AG09309 (cell line): ENCODE results near the gene CAPN13.

ENCODE experiments used
- DNase-seq: peaks from one replicate; pipeline ENCODE4 v3.0.0-alpha.2; 2010; ENCODE audit warnings: low read depth
- H3K4me3 ChIP-seq: 2 replicates; pipeline ENCODE4 v1.5.1; 2011; ENCODE audit warnings: mild to moderate bottlenecking, low read depth, low read length, moderate library complexity; ENCODE audit not compliant: control insufficient read depth
- TF ChIP-seq, protein P1 (sequence below): IDR thresholded peaks from 2 replicates; pipeline ENCODE4 v1.5.1; 2011; ENCODE audit warnings: mild to moderate bottlenecking, low read depth, low read length, inconsistent platforms; ENCODE audit not compliant: insufficient read depth, control insufficient read depth; ENCODE audit errors: missing control alignments

The CAPN13 gene

DNA sequence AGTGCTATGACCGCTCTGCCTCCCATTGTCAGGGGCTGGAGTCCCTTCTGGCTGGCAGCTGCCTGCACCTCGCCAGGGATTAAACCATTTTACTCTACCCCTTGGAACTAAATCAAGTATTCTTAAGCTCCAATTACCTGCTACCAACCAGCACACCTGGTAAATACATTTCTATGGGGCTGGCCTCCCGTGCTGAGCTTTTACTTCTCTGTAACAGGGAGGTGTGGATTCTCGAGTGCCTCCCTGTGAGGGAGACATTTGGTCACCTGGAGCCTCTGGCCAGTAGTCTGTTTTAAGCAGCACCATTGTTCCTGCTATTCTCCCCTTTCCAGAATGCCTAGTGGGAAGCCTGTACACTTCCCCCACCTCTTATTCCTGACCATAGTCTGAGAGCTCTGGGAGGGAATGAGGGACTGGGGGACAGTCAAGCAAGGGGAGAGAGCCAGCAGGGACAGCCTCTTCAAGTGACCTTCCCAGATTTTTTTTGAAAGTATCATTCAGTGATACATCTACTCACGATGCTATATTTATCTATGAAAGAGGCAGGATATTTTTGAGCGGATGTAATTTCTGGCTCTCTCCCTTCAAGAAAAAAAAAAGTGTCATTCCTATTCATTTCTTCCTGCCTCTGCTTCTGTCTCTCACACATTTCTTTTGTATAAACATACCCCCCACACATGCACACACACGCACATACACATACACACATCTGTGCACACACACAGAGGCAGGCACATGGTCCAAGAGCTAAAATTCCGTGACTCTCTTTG, 112.8 kb downstream of the CAPN13 start:
- no peak for DNase-seq
- H3K4me3 ChIP-seq = no peak overlapping the region
- TF ChIP-seq, protein P1, sequence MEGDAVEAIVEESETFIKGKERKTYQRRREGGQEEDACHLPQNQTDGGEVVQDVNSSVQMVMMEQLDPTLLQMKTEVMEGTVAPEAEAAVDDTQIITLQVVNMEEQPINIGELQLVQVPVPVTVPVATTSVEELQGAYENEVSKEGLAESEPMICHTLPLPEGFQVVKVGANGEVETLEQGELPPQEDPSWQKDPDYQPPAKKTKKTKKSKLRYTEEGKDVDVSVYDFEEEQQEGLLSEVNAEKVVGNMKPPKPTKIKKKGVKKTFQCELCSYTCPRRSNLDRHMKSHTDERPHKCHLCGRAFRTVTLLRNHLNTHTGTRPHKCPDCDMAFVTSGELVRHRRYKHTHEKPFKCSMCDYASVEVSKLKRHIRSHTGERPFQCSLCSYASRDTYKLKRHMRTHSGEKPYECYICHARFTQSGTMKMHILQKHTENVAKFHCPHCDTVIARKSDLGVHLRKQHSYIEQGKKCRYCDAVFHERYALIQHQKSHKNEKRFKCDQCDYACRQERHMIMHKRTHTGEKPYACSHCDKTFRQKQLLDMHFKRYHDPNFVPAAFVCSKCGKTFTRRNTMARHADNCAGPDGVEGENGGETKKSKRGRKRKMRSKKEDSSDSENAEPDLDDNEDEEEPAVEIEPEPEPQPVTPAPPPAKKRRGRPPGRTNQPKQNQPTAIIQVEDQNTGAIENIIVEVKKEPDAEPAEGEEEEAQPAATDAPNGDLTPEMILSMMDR = no peak

DNA sequence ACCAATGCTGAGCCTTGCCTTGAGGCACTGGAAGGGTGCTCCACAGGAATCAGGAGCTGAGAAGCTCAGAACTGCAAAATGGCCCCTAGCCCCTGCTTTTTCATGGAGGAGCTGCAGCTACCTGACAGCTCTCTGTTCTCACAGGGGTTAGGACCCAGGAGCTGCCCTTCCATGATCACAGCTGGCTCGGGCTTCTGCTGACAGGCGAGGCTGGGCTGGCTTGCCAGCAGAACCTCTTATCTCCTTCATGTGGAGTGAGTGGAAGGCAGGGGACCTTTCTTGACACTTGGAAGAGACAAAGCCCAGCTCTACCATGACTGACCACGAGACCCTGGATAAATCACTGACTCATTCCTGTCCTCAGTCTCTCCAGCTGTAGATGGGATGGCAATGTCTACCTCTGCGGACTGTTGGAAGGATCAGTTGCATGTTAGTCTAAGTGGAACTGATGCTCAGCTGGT, 113.4 kb downstream of the CAPN13 start:
- TF ChIP-seq, protein P1 = no peak
- H3K4me3 ChIP-seq = no peak overlapping the region
- no peak for DNase-seq

DNA sequence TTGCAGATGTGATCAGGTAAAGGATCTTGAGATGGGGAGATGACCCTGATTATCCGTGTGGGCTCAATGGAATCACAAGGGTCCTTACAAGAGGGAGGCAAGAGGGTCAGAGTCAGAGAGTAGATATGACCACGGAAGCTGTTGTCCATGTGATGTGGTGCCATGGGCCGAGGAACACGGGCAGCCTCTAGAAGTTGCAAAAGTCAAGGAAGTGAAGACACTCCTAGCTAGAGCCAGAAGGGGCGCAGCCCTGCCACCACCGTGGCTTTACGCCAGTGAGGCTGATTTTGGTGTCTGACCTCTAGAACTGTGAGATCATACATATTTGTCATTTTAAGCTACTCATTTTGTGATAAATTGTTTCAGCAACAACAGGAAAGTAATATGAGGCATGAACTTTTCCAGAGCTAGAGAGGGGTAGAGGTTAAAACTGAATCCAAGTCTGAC, 114.4 kb downstream of the CAPN13 start:
- DNase-seq = no peak
- TF ChIP-seq, protein P1 = no peak
- H3K4me3 ChIP-seq = no peak overlapping the region

DNA sequence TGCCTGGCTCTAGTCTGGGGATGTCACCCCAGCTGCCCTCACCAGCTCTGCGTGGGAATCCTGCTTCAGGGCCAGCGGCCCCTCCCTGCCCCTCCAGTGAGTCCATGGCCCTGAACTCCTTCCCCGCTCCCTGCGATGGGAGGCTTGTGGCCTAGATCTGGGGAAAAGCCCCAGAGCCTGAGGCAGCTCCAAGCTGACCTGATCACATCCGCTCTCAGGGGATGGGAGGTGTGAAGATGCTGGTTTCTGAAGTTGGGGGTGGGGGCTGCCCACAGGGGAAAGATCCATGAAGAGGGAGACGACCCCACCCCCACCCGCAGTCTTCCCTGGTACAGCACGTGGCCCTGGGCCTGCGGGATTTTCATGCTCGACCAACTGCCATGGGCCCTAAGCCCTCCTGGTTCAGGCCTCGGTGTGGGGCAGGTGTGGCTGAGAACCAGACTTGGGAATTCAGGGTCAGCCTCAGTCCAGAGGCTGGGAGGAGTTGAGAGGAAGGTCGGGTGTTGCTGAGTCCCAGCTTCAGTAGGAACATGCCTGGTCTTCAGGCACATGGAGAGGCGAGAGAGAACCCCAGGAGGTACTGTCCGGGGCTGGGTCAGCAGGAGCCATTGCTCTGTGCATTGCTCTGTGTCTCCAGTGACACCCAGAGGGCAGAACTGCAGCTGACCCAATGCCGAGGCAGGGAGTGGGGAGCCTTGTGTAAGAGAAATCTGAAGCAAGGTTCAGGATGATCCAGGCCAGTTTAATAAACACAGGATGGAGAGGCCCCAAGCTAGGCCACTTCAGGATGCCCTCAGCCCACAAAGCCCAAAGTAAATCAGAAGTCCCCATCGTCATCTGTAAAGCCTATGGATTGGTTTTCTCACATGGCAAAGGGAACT, 115.1 kb downstream of the CAPN13 start:
- TF ChIP-seq, protein P1 = peak; percentile 59
- H3K4me3 ChIP-seq = no peak overlapping the region
- no peak for DNase-seq

DNA sequence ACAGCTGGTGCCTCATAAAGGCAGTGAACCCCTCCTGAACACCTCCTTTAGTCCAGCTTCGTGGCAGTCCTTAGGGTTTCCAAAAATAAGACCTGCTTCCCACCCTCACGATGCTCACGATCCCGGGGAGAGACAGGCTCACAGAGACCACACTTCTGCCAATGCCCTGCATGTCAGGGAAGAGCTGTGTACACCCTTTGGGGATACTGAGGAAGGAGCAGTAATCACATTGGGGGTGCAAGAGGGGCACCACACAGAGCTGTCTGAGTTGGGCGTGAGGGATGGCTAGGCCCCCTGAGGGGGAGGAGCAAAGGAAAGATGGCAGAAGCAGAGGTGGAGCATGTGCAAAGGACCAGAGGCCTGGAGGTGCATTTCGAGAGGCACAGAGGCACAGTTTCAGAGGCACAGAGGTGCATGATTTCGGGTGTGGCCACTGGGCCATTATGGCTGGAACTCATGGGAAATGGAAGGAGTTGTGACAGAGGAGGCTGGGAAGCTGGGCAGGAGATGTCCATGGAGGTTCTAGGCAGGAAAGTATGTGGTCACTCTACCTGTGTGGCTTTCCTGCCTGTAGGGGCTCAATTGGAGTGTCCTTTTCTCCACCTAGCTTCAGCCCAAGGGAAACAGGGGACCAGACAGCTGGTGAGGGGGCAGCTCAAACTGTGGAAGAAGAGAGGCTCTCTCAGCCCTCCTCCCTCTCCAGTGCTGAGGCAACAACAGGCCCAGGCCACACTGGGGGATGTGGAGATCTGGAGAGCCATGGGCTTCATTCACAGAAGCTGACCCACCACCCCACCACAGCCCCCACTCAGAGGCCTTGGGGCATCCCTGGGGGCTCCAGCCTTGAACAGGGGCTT, 115.9 kb downstream of the CAPN13 start:
- no peak overlapping the region for H3K4me3 ChIP-seq
- TF ChIP-seq, protein P1 = no peak
- DNase-seq = no peak

DNA sequence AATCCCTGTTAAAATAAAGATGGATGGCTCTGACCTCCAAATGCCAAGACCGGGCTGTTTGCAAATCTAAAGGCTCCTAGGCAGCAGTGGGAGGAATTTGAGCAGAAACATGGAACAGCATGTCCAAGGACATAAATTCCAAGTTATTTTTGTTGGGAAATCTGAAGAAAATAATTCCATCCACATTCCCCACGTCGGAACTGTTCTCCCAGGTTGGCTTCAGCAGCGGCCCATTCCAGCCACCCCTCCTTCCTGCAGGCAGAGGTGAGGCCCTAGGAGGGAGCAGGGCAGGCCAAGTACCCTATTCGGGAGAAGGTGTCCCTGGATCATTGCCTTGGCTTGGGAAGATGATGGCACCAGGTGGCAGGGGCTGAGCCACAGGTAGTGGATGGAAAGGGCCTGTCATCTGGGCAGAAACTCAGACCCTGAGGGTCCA, 117.1 kb downstream of the CAPN13 start:
- TF ChIP-seq, protein P1 = no peak
- DNase-seq = no peak
- H3K4me3 ChIP-seq = no peak overlapping the region
